ENCODE results near the gene CFDP1. TPM values are rescaled to one million over a fixed set of nuclear protein-coding genes. Genes with fewer than 3 reads are reported as not detected.

Gene CFDP1
- total RNA-seq, 1 experiment from 2014 or later, result 77.6 TPM

- Mint-ChIP-seq H3K27ac (ENCODE audit: unreplicated experiment) (peak overlapping the region; percentile 95), H3K27me3 (ENCODE audit: insufficient read depth, unreplicated experiment) (no peaks in the 10 kb centered on the region), H3K4me1 (ENCODE audit: low read depth, unreplicated experiment) (peaks cover 50% of the 10 kb centered on the region), H3K36me3 (ENCODE audit: insufficient read depth, unreplicated experiment) (peaks cover 89% of the 10 kb centered on the region), H3K4me3 (ENCODE audit: unreplicated experiment) (peak overlapping the region; percentile 48), H3K9me3 (ENCODE audit: unreplicated experiment) (no peaks in the 10 kb centered on the region)
- Histone ChIP-seq H3K9me3 (no peaks in the 10 kb centered on the region), H3K4me1 (peaks cover 59% of the 10 kb centered on the region), H3K27me3 (replicated peaks; ENCODE audit: control insufficient read depth, insufficient read depth, low read length) (no peaks in the 10 kb centered on the region), H3K4me3 (ENCODE audit: low read depth, low read length) (no peak overlapping the region), H3K36me3 (ENCODE audit: control insufficient read depth, insufficient read depth, low read length) (peaks cover 9% of the 10 kb centered on the region)
- intact Hi-C loops (cut with micrococcal nuclease; ENCODE audit: unreplicated experiment), result no loop called here
- DNase-seq, result peak; percentile 74 to 92
- CTCF ChIA-PET, result interaction anchor here (0.7 to 1.7 kb wide), 5 partner anchors 10 to 432 kb away, joined by 3 to 6 read pairs (median 4); no protein-coding TSS in a partner anchor
- BruUV-seq (replicated peaks), result no TSS peak
- POLR2A ChIA-PET, result interaction anchor here (0.6 kb wide), 1 partner anchor 80 kb away, joined by 3 read pairs; no protein-coding TSS in a partner anchor
- no peak for TF ChIP-seq CTCF (IDR thresholded peaks at IDR 0.05; ENCODE audit: insufficient read depth in 1 of 2, low read depth in 1 of 2, low read length in 1 of 2, severe bottlenecking in 1 of 2, unreplicated experiment in 1 of 2)
These were observed 188.2 kb downstream of the CFDP1 start for GRCh38 chr16:75244844-75245758.

GRCh38 chr16:75244225-75244809 is 189.0 kb downstream of the CFDP1 start:
- peak overlapping the region; percentile 48 for H3K4me3 Mint-ChIP-seq (ENCODE audit: unreplicated experiment)
- intact Hi-C loops (cut with micrococcal nuclease; ENCODE audit: unreplicated experiment), result no loop called here
- no peaks in the 10 kb centered on the region for H3K9me3 Mint-ChIP-seq (ENCODE audit: unreplicated experiment)
- no peak overlapping the region for H3K4me3 ChIP-seq (ENCODE audit: low read depth, low read length)
- BruUV-seq (replicated peaks), result no TSS peak
- no peak for TF ChIP-seq CTCF (IDR thresholded peaks at IDR 0.05; ENCODE audit: insufficient read depth in 1 of 2, low read depth in 1 of 2, low read length in 1 of 2, severe bottlenecking in 1 of 2, unreplicated experiment in 1 of 2)
- H3K36me3 ChIP-seq (ENCODE audit: control insufficient read depth, insufficient read depth, low read length), result peaks cover 9% of the 10 kb centered on the region
- H3K9me3 ChIP-seq, result no peaks in the 10 kb centered on the region
- peaks cover 51% of the 10 kb centered on the region for H3K4me1 ChIP-seq
- DNase-seq, result no peak
- no peaks in the 10 kb centered on the region for H3K27me3 Mint-ChIP-seq (ENCODE audit: insufficient read depth, unreplicated experiment)
- POLR2A ChIA-PET, result no interaction called here
- peaks cover 90% of the 10 kb centered on the region for H3K36me3 Mint-ChIP-seq (ENCODE audit: insufficient read depth, unreplicated experiment)
- peaks cover 50% of the 10 kb centered on the region for H3K4me1 Mint-ChIP-seq (ENCODE audit: low read depth, unreplicated experiment)
- no peaks in the 10 kb centered on the region for H3K27me3 ChIP-seq (replicated peaks; ENCODE audit: control insufficient read depth, insufficient read depth, low read length)
- CTCF ChIA-PET, result interaction anchor here (0.6 kb wide), 1 partner anchor 201 kb away, joined by 3 read pairs; no protein-coding TSS in a partner anchor
- peak overlapping the region; percentile 95 for H3K27ac Mint-ChIP-seq (ENCODE audit: unreplicated experiment)

Other genes with a start within 250 kb of the CFDP1 start
- not detected in 2 replicates for gene CTRB2, start 226.3 kb downstream of the CFDP1 start, total RNA-seq (2022)
- gene CTRB1, start 214.5 kb downstream of the CFDP1 start, total RNA-seq (2022), result not detected in 2 replicates
- 94.0 and 95.5 TPM in 2 replicates for gene BCAR1, start 181.9 kb downstream of the CFDP1 start, total RNA-seq (2022)
- 57.4 and 63.6 TPM in 2 replicates for gene TMEM170A, start 31.2 kb upstream of the CFDP1 start, total RNA-seq (2022)
- 1.1 and 1.3 TPM in 2 replicates for gene CHST6, start 61.9 kb upstream of the CFDP1 start, total RNA-seq (2022)
- 0.11 TPM in 1 of 2 replicates, not detected in the other for gene CHST5, start 102.6 kb upstream of the CFDP1 start, total RNA-seq (2022)
- 5.2 and 6.6 TPM in 2 replicates for gene TMEM231, start 122.7 kb upstream of the CFDP1 start, total RNA-seq (2022)
- gene GABARAPL2, start 132.9 kb upstream of the CFDP1 start, total RNA-seq (2022), result 82.6 and 88.2 TPM in 2 replicates
- gene ADAT1, start 189.8 kb upstream of the CFDP1 start, total RNA-seq (2022), result 70.1 and 71.3 TPM in 2 replicates
- gene KARS1, start 214.2 kb upstream of the CFDP1 start, total RNA-seq (2022), result 244 and 245 TPM in 2 replicates
- gene TERF2IP, start 214.3 kb upstream of the CFDP1 start, total RNA-seq (2022), result 25.1 and 27.1 TPM in 2 replicates
- gene CPHXL2, start 243.5 kb upstream of the CFDP1 start, total RNA-seq (2022), result not detected in 2 replicates

All from Caco-2 (cell line).